Duodenal mucosa (tissue), 2 donors: ENCODE data around the gene VAV2.

ENCODE experiments used
- H3K27ac ChIP-seq: one replicate; pipeline ENCODE4 v1.7.0; 2013; ENCODE audit warnings: low read depth, low read length
- H3K27me3 ChIP-seq, 2 donors: one replicate each; pipeline ENCODE4 v1.7.0; 2013; ENCODE audit warnings: low read length in 2 of 2, control low read depth in 1 of 2; ENCODE audit not compliant: insufficient read depth in 2 of 2, control insufficient read depth in 1 of 2
- H3K36me3 ChIP-seq, 2 donors: one replicate each; pipeline ENCODE4 v1.7.0; 2013; ENCODE audit warnings: low read length in 2 of 2, control low read depth in 1 of 2; ENCODE audit not compliant: insufficient read depth in 2 of 2, control insufficient read depth in 1 of 2
- H3K4me1 ChIP-seq, 2 donors: one replicate each; pipeline ENCODE4 v1.7.0; 2013; ENCODE audit warnings: low read length in 2 of 2, control low read depth in 1 of 2; ENCODE audit not compliant: insufficient read depth in 2 of 2, control insufficient read depth in 1 of 2
- H3K4me3 ChIP-seq, 2 donors: one replicate each; pipeline ENCODE4 v1.7.0; 2013; ENCODE audit warnings: low read length in 2 of 2, low read depth in 1 of 2
- H3K9ac ChIP-seq, 2 donors: one replicate each; pipeline ENCODE4 v1.7.0; 2013; ENCODE audit warnings: low read length in 2 of 2, low read depth in 1 of 2
- H3K9me3 ChIP-seq, 2 donors: one replicate each; pipeline ENCODE4 v1.7.0; 2013; ENCODE audit warnings: low read length in 2 of 2, control low read depth in 1 of 2; ENCODE audit not compliant: control insufficient read depth in 1 of 2

The VAV2 gene

GRCh38 chr9:133818444-133818843, 173.7 kb downstream of the VAV2 start:
- no peak overlapping the region for H3K9ac ChIP-seq

GRCh38 chr9:133815781-133816180, 176.3 kb downstream of the VAV2 start:
- Histone ChIP-seq H3K4me3 (no peak overlapping the region), H3K9ac (no peak overlapping the region), H3K27me3 (no peaks in the 10 kb centered on the region), H3K36me3 (peaks cover 4 to 12% of the 10 kb centered on the region in 2 donors), H3K4me1 (peaks cover 0 to 7% of the 10 kb centered on the region in 2 donors), H3K27ac (no peak overlapping the region), H3K9me3 (no peaks in the 10 kb centered on the region)

More at GRCh38 chr9:133818444-133818843, 173.7 kb downstream of the VAV2 start:
- no peaks in the 10 kb centered on the region for H3K9me3 ChIP-seq
- H3K36me3 ChIP-seq: peaks cover 4 to 9% of the 10 kb centered on the region in 2 donors
- H3K4me3 ChIP-seq: no peak overlapping the region
- no peak overlapping the region for H3K27ac ChIP-seq
- H3K4me1 ChIP-seq: peaks cover 0 to 7% of the 10 kb centered on the region in 2 donors
- no peaks in the 10 kb centered on the region for H3K27me3 ChIP-seq

- peaks cover 11 to 16% of the 10 kb centered on the region in 2 donors for H3K36me3 ChIP-seq
- peaks cover 0 to 7% of the 10 kb centered on the region in 2 donors for H3K4me1 ChIP-seq
- H3K4me3 ChIP-seq: no peak overlapping the region
- H3K27ac ChIP-seq: no peak overlapping the region
- no peaks in the 10 kb centered on the region for H3K9me3 ChIP-seq
- H3K27me3 ChIP-seq: no peaks in the 10 kb centered on the region
- no peak overlapping the region for H3K9ac ChIP-seq
These were observed 177.4 kb downstream of the VAV2 start for GRCh38 chr9:133814586-133815208.

- no peaks in the 10 kb centered on the region for H3K9me3 ChIP-seq
- peaks cover 18 to 22% of the 10 kb centered on the region in 2 donors for H3K36me3 ChIP-seq
- H3K4me1 ChIP-seq: peaks cover 0 to 7% of the 10 kb centered on the region in 2 donors
- H3K4me3 ChIP-seq: no peak overlapping the region
- H3K9ac ChIP-seq: no peak overlapping the region
- H3K27ac ChIP-seq: no peak overlapping the region
- no peaks in the 10 kb centered on the region for H3K27me3 ChIP-seq
These were observed 178.2 kb downstream of the VAV2 start for GRCh38 chr9:133813749-133814585.

GRCh38 chr9:133812941-133813748, 179.0 kb downstream of the VAV2 start:
- Histone ChIP-seq H3K36me3 (peaks cover 18 to 30% of the 10 kb centered on the region in 2 donors), H3K9me3 (no peaks in the 10 kb centered on the region), H3K27me3 (no peaks in the 10 kb centered on the region), H3K4me1 (no peaks in the 10 kb centered on the region), H3K9ac (no peak overlapping the region), H3K27ac (no peak overlapping the region), H3K4me3 (no peak overlapping the region)

- Histone ChIP-seq H3K9ac (no peak overlapping the region), H3K27me3 (no peaks in the 10 kb centered on the region), H3K36me3 (peaks cover 18 to 37% of the 10 kb centered on the region in 2 donors), H3K4me1 (no peaks in the 10 kb centered on the region), H3K27ac (no peak overlapping the region), H3K9me3 (no peaks in the 10 kb centered on the region), H3K4me3 (no peak overlapping the region)
These were observed 179.9 kb downstream of the VAV2 start for GRCh38 chr9:133812077-133812868.

GRCh38 chr9:133811471-133811870, 180.7 kb downstream of the VAV2 start:
- H3K4me3 ChIP-seq: no peak overlapping the region
- H3K9me3 ChIP-seq: no peaks in the 10 kb centered on the region
- no peaks in the 10 kb centered on the region for H3K4me1 ChIP-seq
- H3K9ac ChIP-seq: no peak overlapping the region
- H3K36me3 ChIP-seq: peaks cover 18 to 43% of the 10 kb centered on the region in 2 donors
- no peaks in the 10 kb centered on the region for H3K27me3 ChIP-seq
- H3K27ac ChIP-seq: no peak overlapping the region

- Histone ChIP-seq H3K4me1 (no peaks in the 10 kb centered on the region), H3K9ac (no peak overlapping the region), H3K27ac (no peak overlapping the region), H3K27me3 (no peaks in the 10 kb centered on the region), H3K9me3 (no peaks in the 10 kb centered on the region), H3K36me3 (peaks cover 14 to 48% of the 10 kb centered on the region in 2 donors), H3K4me3 (no peak overlapping the region)
These were observed 181.4 kb downstream of the VAV2 start for GRCh38 chr9:133810556-133811195.

GRCh38 chr9:133809335-133809734, 182.8 kb downstream of the VAV2 start:
- H3K27me3 ChIP-seq: no peaks in the 10 kb centered on the region
- no peak overlapping the region for H3K4me3 ChIP-seq
- peaks cover 14 to 50% of the 10 kb centered on the region in 2 donors for H3K36me3 ChIP-seq
- H3K9me3 ChIP-seq: no peaks in the 10 kb centered on the region
- no peaks in the 10 kb centered on the region for H3K4me1 ChIP-seq
- no peak overlapping the region for H3K9ac ChIP-seq
- H3K27ac ChIP-seq: no peak overlapping the region
